ENCODE data around the gene GPR33.
"Not testable (repeated sequence)": the region's sequence is repeated elsewhere in the genome, so short reads cannot be mapped to it uniquely, and the experiment has no call there.

GPR33 gene

DNA sequence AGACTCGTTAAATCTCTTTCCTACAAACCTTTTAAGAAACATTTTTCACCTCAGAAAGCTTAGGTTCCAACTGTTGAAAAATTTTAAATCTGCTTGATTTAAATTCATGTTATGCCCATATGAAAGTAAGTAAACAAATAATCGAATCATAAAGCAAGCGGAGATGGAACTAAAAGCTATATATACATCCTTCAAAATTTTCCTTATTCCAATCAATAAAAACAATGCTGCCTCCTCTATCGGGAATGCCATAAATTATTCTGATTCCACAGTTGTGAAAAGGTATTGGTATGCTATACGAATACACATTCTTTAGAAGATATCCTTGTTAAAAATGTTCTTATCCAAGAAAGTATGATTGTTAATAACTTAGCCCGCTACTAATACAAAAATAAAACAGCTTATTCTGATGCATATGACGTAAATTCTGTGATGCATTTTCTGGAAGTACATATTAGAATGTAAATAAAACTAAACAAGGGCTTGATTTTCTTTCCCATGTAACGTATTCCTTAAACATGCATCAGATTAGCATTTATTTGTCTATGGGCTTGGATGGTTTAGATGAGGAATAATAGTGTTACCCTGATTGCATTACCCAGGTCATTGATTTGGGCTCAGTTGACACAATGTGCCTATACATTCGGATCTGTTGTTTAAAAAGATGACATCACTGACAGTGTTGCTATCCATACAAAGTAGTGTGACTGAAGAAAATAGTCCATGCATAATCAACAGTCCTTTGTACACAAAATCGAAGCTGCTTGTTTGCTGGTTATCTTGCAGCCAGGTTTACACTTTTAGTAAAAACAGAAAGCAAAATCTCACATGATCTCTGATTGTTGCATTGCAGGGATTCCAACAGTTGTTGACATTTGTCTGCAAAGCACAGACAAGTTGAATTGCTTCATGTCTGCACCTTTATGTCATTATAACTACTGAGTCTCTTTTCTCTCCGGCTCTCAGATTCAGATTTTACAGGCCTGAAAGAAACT is 29.9 kb downstream of the GPR33 start:
- DNase-seq, result no peak

GRCh38 chr14:31456841-31457664 is 30.8 kb downstream of the GPR33 start, which contains the start of gene DTD2:
TSS of gene DTD2 (minus strand) at chr14:31457506. CDS start at chr14:31457393, 113 bp downstream.
- peak; percentile 93 for DNase-seq

DNA sequence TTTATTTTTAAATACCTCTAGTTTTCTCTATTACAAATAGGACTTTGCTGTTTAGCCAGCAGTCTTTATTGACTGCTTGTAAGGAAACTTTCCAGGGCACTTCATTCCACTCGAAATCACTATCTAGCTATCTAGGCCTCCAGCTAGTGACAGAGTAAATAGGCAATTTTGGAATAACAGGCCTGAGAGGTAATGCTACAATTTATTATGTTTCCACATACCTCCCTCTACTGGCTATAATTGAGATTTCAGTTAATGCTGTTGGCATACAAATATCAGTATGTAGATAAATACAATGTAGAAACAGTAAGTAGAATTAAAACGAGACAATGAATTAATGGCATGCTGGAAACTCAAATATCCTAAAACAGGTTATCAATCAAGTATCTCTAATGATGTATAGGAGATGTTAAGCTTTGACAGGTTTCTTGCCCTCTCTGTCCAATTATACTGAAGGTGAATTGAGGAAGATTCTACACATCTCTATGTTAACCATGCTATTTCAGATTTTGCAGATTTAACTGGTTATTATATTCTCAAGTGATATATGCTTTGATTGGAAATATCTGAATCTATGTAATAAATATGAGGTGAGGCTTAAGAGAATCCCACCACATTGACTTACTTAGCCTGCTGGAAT is 37.7 kb downstream of the GPR33 start:
- DNase-seq, result no peak

- DNase-seq, result no peak
These were observed 38.7 kb downstream of the GPR33 start for GRCh38 chr14:31449136-31449535.

- no peak for DNase-seq
These were observed 42.1 kb downstream of the GPR33 start for GRCh38 chr14:31445703-31446102.

DNA sequence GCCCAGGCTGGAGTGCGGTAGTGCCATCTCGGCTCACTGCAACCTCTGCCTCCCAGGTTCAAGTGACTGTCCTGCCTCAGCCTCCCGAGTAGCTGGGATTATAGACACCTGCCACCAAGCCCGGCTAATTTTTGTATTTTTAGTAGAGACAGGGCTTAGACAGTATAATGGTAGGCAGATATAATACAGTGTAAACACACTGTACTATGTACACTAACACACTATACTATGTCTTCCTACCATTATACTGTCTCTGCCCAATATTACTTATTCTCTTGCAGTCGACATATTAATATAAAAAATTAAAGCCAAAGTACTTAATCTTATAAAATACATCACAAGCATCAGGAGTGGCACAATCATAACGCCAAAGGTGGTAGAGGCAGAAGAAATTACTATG is 45.6 kb downstream of the GPR33 start:
- DNase-seq, result no peak

DNA sequence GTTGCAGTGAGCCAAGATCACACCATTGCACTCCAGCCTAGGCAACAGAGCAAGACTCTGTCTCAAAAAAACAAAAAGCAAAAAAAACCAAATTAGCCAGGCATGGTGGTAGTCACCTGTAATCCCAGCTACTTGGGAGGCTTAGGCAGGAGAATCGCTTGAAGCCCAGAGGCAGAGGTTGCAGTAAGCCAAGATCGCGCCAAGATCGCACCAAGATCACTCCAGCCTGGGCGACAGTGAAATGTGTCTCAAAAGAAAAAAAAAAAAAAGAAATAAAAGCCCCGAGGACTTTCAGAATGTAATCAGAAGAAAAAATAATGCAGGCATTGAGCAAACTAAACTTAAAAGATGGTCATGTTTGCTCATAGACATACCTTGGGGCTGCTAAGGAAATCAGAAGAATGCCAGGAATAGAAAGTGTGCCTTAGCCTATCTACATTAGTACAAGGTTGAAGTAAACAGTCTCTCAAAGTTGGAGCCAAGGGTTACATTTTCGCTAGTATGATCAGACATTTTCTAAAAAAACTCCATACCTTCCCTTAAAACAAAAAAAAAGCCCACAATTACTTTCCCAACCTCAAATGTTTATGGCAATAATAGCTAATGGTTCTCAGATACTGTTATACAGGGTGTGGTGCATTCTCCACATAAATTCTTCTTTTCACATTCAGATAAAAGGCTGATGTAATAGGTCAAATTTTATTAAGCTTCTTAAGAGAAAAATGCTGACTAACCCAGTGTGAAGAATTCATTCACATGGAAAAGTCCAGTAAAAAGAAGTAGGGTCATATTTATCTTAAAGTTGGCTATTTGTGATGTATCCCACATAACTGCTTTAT is 46.3 kb downstream of the GPR33 start:
- no peak for DNase-seq

DNA sequence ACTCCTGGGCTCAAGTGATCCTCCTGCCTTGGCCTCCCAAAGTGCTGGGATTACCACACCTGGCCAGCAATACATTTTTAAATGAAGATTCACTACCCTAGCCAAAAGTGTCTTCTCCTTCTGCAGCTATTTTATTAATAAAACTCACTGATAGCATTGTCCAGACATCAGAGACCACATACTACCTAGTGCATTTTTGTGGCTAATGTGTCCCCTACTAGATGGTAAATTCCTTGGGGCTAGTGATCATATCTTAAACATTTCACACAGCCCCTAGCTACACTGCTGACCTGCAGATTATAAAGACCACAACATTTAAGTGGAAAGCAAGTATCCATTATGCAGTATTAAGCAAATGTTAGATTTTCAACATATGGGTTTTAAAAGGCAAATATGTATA is 47.6 kb downstream of the GPR33 start:
- DNase-seq, result no peak

GRCh38 chr14:31439561-31439960 is 48.3 kb downstream of the GPR33 start:
- DNase-seq, result no peak

GRCh38 chr14:31437045-31437691 is 50.7 kb downstream of the GPR33 start:
- DNase-seq, result not testable (repeated sequence)

- DNase-seq, result no peak
These were observed 52.6 kb downstream of the GPR33 start for GRCh38 chr14:31435276-31435675.
